SJSA1 (cell line): ENCODE results near the gene PURA. TPM values are rescaled to one million over a fixed set of nuclear protein-coding genes. Genes with fewer than 3 reads are reported as not detected.

Experiments used
- DNase-seq, 2 experiments: peaks; one replicate each; pipeline ENCODE4 v3.0.0-alpha.2; 2015 to 2020; ENCODE audit warnings: low spot score in 2 of 2, low read depth in 1 of 2
- H3K27ac ChIP-seq: fragments of 250-450 bp; sonication (Bioruptor Pico); 2 replicates; pipeline ENCODE4 v1.5.1; 2020; ENCODE audit warnings: mild to moderate bottlenecking, moderate library complexity
- H3K27me3 ChIP-seq: fragments of 250-450 bp; sonication (Bioruptor Pico); replicated peaks from 2 replicates; pipeline ENCODE4 v1.5.1; 2020; ENCODE audit warnings: mild to moderate bottlenecking, moderate library complexity
- H3K36me3 ChIP-seq: fragments of 250-450 bp; sonication (Bioruptor Pico); 2 replicates; pipeline ENCODE4 v1.5.1; 2020; ENCODE audit warnings: mild to moderate bottlenecking
- H3K4me1 ChIP-seq: fragments of 250-450 bp; sonication (Bioruptor Pico); replicated peaks from 2 replicates; pipeline ENCODE4 v1.6.1; 2021; ENCODE audit warnings: mild to moderate bottlenecking
- H3K4me3 ChIP-seq: fragments of 250-450 bp; sonication (Bioruptor Pico); 2 replicates; pipeline ENCODE4 v1.5.1; 2020; ENCODE audit warnings: mild to moderate bottlenecking
- H3K9me3 ChIP-seq: fragments of 250-450 bp; sonication (Bioruptor Pico); replicated peaks from 2 replicates; pipeline ENCODE4 v1.5.1; 2020; ENCODE audit warnings: mild to moderate bottlenecking
- total RNA-seq: library from RNA; depleted of rRNA; stranded (reverse); fragments of >200 nt; shearing (Covaris generic); gene quantifications from 2 replicates; pipeline ENCODE4 v1.2.3, GENCODE V29; 2014

PURA gene
- total RNA-seq, 1 experiment from 2014 or later = 16.7 TPM

- Histone ChIP-seq H3K4me1 (peaks cover 39% of the 10 kb centered on the region), H3K36me3 (peaks cover 22% of the 10 kb centered on the region), H3K27ac (peak overlapping the region; percentile 36), H3K27me3 (no peaks in the 10 kb centered on the region), H3K9me3 (no peaks in the 10 kb centered on the region), H3K4me3 (peak overlapping the region; percentile 68)
- DNase-seq = peak in 1 of 2 experiments; percentile 55
Measured at GRCh38 chr5:140113180-140113698, 670 bp upstream of the PURA start.

GRCh38 chr5:140114341-140115185 is 654 bp downstream of the PURA start:
- Histone ChIP-seq H3K27me3 (no peaks in the 10 kb centered on the region), H3K27ac (peak overlapping the region; percentile 30; the same call in 1 of the 2 replicates), H3K4me1 (peaks cover 31% of the 10 kb centered on the region), H3K4me3 (peak overlapping the region; percentile 68), H3K9me3 (no peaks in the 10 kb centered on the region), H3K36me3 (peaks cover 22% of the 10 kb centered on the region)
- peak; percentile 76 to 80 for DNase-seq

GRCh38 chr5:140115186-140115500 is 1.2 kb downstream of the PURA start:
- H3K27ac ChIP-seq = no peak overlapping the region
- H3K4me3 ChIP-seq = peak overlapping the region; percentile 68
- no peak for DNase-seq
- peaks cover 31% of the 10 kb centered on the region for H3K4me1 ChIP-seq
- H3K27me3 ChIP-seq = no peaks in the 10 kb centered on the region
- H3K36me3 ChIP-seq = peaks cover 22% of the 10 kb centered on the region
- no peaks in the 10 kb centered on the region for H3K9me3 ChIP-seq

GRCh38 chr5:140116716-140117115 is 2.8 kb downstream of the PURA start:
- no peaks in the 10 kb centered on the region for H3K27me3 ChIP-seq
- no peak overlapping the region for H3K4me3 ChIP-seq
- H3K4me1 ChIP-seq = peaks cover 31% of the 10 kb centered on the region
- no peaks in the 10 kb centered on the region for H3K9me3 ChIP-seq
- H3K36me3 ChIP-seq = peaks cover 22% of the 10 kb centered on the region
- no peak overlapping the region for H3K27ac ChIP-seq
- DNase-seq = no peak

GRCh38 chr5:140117523-140117922 is 3.6 kb downstream of the PURA start:
- Histone ChIP-seq H3K27me3 (no peaks in the 10 kb centered on the region), H3K36me3 (peaks cover 22% of the 10 kb centered on the region), H3K4me3 (no peak overlapping the region), H3K4me1 (peaks cover 25% of the 10 kb centered on the region), H3K27ac (no peak overlapping the region), H3K9me3 (no peaks in the 10 kb centered on the region)
- DNase-seq = no peak

GRCh38 chr5:140118302-140118936 is 4.5 kb downstream of the PURA start:
- Histone ChIP-seq H3K27me3 (no peaks in the 10 kb centered on the region), H3K27ac (no peak overlapping the region), H3K36me3 (peaks cover 22% of the 10 kb centered on the region), H3K4me1 (peaks cover 20% of the 10 kb centered on the region), H3K4me3 (no peak overlapping the region), H3K9me3 (no peaks in the 10 kb centered on the region)
- no peak for DNase-seq

- no peaks in the 10 kb centered on the region for H3K9me3 ChIP-seq
- no peak within 1 kb of the TSS for H3K27ac ChIP-seq
- no peaks in the 10 kb centered on the region for H3K27me3 ChIP-seq
- H3K4me3 ChIP-seq = no peak within 1 kb of the TSS
- 0 out of 2 replicates have a peak, but pooled peaks cover 5% of the 10 kb centered on the region for H3K4me1 ChIP-seq
- no peak for DNase-seq
- H3K36me3 ChIP-seq = no peaks in the 10 kb centered on the region
Measured at GRCh38 chr5:140125637-140126036, 11.7 kb downstream of the PURA start, which contains the start of gene IGIP. Gene IGIP (plus strand): TSS chr5:140125937. CDS start chr5:140128477, 2,540 bp downstream.

- Histone ChIP-seq H3K9me3 (no peaks in the 10 kb centered on the region), H3K36me3 (no peaks in the 10 kb centered on the region), H3K27ac (no peak overlapping the region), H3K4me1 (peaks cover 8% of the 10 kb centered on the region), H3K27me3 (no peaks in the 10 kb centered on the region), H3K4me3 (no peak overlapping the region)
- no peak for DNase-seq
Measured at GRCh38 chr5:140126315-140127012, 12.6 kb downstream of the PURA start.

- no peak for DNase-seq
- H3K4me1 ChIP-seq = peaks cover 19% of the 10 kb centered on the region
- no peaks in the 10 kb centered on the region for H3K36me3 ChIP-seq
- no peak overlapping the region for H3K4me3 ChIP-seq
- H3K27ac ChIP-seq = no peak overlapping the region
- H3K27me3 ChIP-seq = no peaks in the 10 kb centered on the region
- no peaks in the 10 kb centered on the region for H3K9me3 ChIP-seq
Measured at GRCh38 chr5:140128376-140128775, 14.5 kb downstream of the PURA start.

- H3K4me3 ChIP-seq = no peak overlapping the region
Measured at GRCh38 chr5:140130949-140131733, 17.2 kb downstream of the PURA start.

GRCh38 chr5:140131967-140132409 is 18.1 kb downstream of the PURA start:
- Histone ChIP-seq H3K27ac (peak overlapping the region; percentile 35), H3K27me3 (no peaks in the 10 kb centered on the region), H3K36me3 (no peaks in the 10 kb centered on the region), H3K4me1 (peaks cover 16% of the 10 kb centered on the region), H3K4me3 (no peak overlapping the region), H3K9me3 (no peaks in the 10 kb centered on the region)
- peak; percentile 80 to 83 for DNase-seq

More at GRCh38 chr5:140130949-140131733, 17.2 kb downstream of the PURA start:
- H3K36me3 ChIP-seq = no peaks in the 10 kb centered on the region
- peak overlapping the region; percentile 35 for H3K27ac ChIP-seq
- H3K9me3 ChIP-seq = no peaks in the 10 kb centered on the region
- DNase-seq = peak in 1 of 2 experiments; percentile 35
- H3K4me1 ChIP-seq = peaks cover 16% of the 10 kb centered on the region
- no peaks in the 10 kb centered on the region for H3K27me3 ChIP-seq

GRCh38 chr5:140133514-140134167 is 19.7 kb downstream of the PURA start:
- H3K27me3 ChIP-seq = no peaks in the 10 kb centered on the region
- DNase-seq = no peak
- H3K36me3 ChIP-seq = no peaks in the 10 kb centered on the region
- peaks cover 16% of the 10 kb centered on the region for H3K4me1 ChIP-seq
- H3K27ac ChIP-seq = no peak overlapping the region
- H3K9me3 ChIP-seq = no peaks in the 10 kb centered on the region
- H3K4me3 ChIP-seq = no peak overlapping the region
